HL-60 (cell line): ENCODE data around the gene TRIM44.
"Not testable (repeated sequence)": the region's sequence is repeated elsewhere in the genome, so short reads cannot be mapped to it uniquely, and the experiment has no call there.

Experiments used
- DNase-seq, 2 experiments: peaks; one replicate each; pipeline ENCODE4 v3.0.0-alpha.2; 2010 to 2020; ENCODE audit warnings: low read depth in 1 of 2, low spot score in 1 of 2
- H3K27ac ChIP-seq: fragments of 250-450 bp; sonication (Bioruptor Pico); replicated peaks from 2 replicates; pipeline ENCODE4 v1.5.1; 2020; ENCODE audit warnings: mild to moderate bottlenecking, moderate library complexity
- H3K27me3 ChIP-seq: fragments of 250-450 bp; sonication (Bioruptor Pico); 2 replicates; pipeline ENCODE4 v1.5.1; 2021; ENCODE audit warnings: mild to moderate bottlenecking, moderate library complexity; ENCODE audit not compliant: insufficient read depth, poor library complexity, severe bottlenecking
- H3K4me3 ChIP-seq: replicated peaks from 2 replicates; pipeline ENCODE4 v1.5.1; 2011; ENCODE audit warnings: mild to moderate bottlenecking, control low read depth, low read length; ENCODE audit not compliant: insufficient read depth
- CTCF ChIP-seq: IDR thresholded peaks from one replicate; pipeline ENCODE4 v1.5.1; 2011; ENCODE audit warnings: low read length, control low read depth, inconsistent platforms; ENCODE audit not compliant: insufficient read depth
- GABPA ChIP-seq: IDR thresholded peaks from 2 replicates; pipeline ENCODE4 v1.6.1; 2012; ENCODE audit warnings: low read depth
- POLR2AphosphoS5 ChIP-seq: IDR thresholded peaks from 2 replicates; pipeline ENCODE4 v1.6.1; 2012; ENCODE audit warnings: low read depth
- REST ChIP-seq: IDR thresholded peaks from 2 replicates; pipeline ENCODE4 v1.6.1; 2012; ENCODE audit warnings: low read depth; ENCODE audit not compliant: insufficient replicate concordance
- SPI1 ChIP-seq: IDR thresholded peaks from 2 replicates; pipeline ENCODE4 v1.6.1; 2012; ENCODE audit warnings: low read depth, mild to moderate bottlenecking, borderline replicate concordance

The TRIM44 gene

GRCh38 chr11:35753573-35753972 lies 91.0 kb downstream of the TRIM44 start:
- not testable (repeated sequence) for H3K4me3 ChIP-seq, H3K27me3 ChIP-seq, H3K27ac ChIP-seq, DNase-seq

GRCh38 chr11:35759951-35760350 lies 97.4 kb downstream of the TRIM44 start:
- DNase-seq, H3K27me3 ChIP-seq, H3K27ac ChIP-seq, H3K4me3 ChIP-seq: not testable (repeated sequence)

GRCh38 chr11:35761899-35762298 lies 99.3 kb downstream of the TRIM44 start:
- H3K4me3 ChIP-seq = no peak overlapping the region
- TF ChIP-seq POLR2AphosphoS5 (no peak), CTCF (no peak), SPI1 (no peak), REST (no peak), GABPA (no peak)
- no peak for DNase-seq
- H3K27me3 ChIP-seq = no peaks in the 10 kb centered on the region
- H3K27ac ChIP-seq = no peak overlapping the region

GRCh38 chr11:35763301-35763700 lies 100.7 kb downstream of the TRIM44 start:
- Histone ChIP-seq H3K27me3 (no peaks in the 10 kb centered on the region), H3K27ac (no peak overlapping the region), H3K4me3 (no peak overlapping the region)
- no peak for DNase-seq
- no peak for TF ChIP-seq REST
- no peak for TF ChIP-seq GABPA
- no peak for TF ChIP-seq SPI1
- no peak for TF ChIP-seq POLR2AphosphoS5
- no peak for TF ChIP-seq CTCF

GRCh38 chr11:35763765-35764164 lies 101.2 kb downstream of the TRIM44 start:
- Histone ChIP-seq H3K27ac (no peak overlapping the region), H3K4me3 (no peak overlapping the region), H3K27me3 (no peaks in the 10 kb centered on the region)
- TF ChIP-seq CTCF (no peak), REST (no peak), SPI1 (no peak), POLR2AphosphoS5 (no peak), GABPA (no peak)
- no peak for DNase-seq
